Measurements from ENCODE around the gene NOCT.
"Not testable (repeated sequence)": the region's sequence is repeated elsewhere in the genome, so short reads cannot be mapped to it uniquely, and the experiment has no call there.

NOCT gene

DNA sequence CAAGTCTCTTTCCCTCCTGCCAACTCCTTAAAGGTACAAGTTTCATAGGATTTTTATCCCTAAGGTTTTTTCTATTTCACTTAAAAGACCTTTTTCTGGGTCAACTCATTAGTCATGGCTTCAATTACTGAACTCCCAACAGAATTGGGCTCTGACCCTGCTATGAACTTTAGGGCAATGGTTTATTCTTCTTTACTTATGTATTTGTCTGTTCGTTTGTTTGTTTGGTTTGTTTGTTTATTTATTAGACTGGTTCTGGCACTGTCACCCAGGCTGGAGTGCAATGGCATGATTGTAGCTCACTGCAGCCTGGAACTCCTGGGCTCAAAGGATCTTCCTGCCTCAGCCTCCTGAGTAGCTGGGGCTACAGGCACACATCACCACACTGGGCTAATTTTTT lies 5.9 kb upstream of the NOCT start:
- no peak for DNase-seq (ENCODE audit: low spot score)

GRCh38 chr4:139011225-139011950 lies 4.2 kb upstream of the NOCT start:
- no peak for DNase-seq (ENCODE audit: low spot score)

DNA sequence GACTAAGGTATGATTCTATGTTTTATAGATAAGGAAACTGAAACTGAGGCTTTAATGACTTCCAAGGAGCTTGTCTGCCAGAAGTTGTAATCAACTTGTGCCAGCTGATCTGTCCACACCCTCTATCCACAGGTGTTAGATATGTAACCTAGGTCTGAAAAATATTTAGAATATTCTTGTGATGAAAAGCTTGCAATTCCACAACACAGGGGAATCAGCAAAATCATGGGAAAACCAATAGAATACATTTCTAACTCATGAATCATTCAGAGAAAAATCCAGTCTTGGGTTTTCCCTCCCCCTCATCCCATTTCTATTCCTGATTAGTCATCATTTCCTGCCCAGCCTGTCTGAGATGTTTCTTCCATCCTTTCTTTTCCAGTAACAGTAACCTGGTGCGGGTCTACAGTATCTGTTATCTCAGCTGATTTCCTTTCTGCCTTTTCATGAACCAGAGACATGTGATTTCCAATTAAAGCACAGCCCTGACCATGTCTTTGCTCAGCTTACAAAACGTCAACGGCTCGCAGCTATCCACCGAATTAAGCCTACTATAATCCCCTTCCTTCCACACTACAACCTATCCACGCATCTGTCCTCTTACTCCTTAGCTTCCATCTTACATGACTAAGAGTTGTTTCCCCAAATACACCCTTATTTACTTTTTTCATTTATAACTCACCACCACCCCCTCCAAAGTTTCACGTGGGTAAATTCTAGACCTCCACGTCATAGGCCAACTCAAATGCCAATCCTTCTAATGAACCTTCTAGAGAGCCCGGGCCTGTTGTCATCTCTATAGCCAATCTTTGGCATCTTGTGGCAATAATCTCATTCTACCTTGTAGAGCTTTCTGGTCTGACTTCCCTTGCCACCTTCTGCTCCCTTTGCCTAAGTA lies 961 bp upstream of the NOCT start:
- DNase-seq (ENCODE audit: low spot score) = peak; percentile 35

GRCh38 chr4:139015948-139016471 lies 429 bp downstream of the NOCT start:
- peak; percentile 30 for DNase-seq (ENCODE audit: low spot score)

- DNase-seq (ENCODE audit: low spot score) = no peak
Observed at GRCh38 chr4:139017861-139018260, 2.3 kb downstream of the NOCT start.

- DNase-seq (ENCODE audit: low spot score) = no peak
Observed at GRCh38 chr4:139018501-139018900, 2.9 kb downstream of the NOCT start.

DNA sequence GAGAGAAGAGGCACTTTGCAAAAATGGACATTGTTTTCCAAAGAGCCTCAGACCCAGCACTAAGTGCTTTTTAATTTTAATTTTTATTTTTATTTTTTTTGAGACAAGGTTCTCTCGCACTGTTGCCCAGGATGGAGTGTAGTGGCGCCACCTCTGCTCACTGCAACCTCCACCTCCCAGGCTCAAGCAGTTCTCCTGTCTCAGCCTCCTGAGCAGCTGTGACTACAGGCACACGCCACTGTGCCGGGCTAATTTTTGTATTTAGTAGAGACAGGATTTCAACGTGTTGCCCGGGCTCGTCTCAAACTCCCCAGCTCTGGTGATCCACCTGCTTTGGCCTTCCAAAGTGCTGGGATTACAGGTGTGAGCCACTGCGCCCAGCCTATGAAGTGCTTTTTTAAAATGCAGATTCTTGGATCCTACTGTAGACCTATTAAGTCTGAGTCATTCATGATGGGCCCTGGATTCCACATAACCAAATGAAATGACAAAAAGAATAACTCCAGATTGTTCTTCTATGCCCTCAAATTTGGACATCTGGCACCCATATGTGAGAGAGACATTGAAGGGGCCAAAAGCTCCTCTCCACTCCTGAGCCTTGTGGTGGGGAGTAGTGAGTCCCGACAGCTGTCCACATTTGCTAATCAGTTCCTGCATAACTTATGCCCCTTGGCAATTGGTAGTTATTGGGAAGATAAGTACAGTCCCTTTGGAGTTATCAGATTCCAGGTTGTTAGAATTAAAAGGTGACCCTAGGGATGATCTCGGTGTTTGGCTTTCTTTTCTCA lies 3.6 kb downstream of the NOCT start:
- no peak for DNase-seq (ENCODE audit: low spot score)

GRCh38 chr4:139020384-139020783 lies 4.8 kb downstream of the NOCT start:
- DNase-seq (ENCODE audit: low spot score) = no peak

- not testable (repeated sequence) for DNase-seq (ENCODE audit: low spot score)
Observed at GRCh38 chr4:139021071-139021470, 5.5 kb downstream of the NOCT start.

DNA sequence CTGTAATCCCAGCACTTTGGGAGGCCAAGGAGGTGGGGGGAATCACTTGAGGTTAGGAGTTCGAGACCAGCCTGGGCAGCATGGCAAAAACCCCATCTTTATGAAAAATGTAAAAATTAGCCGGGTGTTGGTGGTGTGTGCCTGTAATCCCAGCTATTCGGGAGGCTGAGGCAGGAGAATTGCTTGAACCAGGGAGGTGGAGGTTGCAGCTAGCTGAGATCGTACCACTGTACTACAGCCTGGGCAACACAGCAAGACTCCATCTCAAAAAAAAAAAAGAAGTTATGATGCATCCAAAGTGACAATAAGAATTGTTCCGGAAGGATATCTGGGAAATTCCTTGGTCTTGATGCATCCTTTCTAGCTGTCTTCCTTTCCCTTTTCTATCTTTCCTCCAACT lies 7.3 kb downstream of the NOCT start:
- no peak for DNase-seq (ENCODE audit: low spot score)

DNA sequence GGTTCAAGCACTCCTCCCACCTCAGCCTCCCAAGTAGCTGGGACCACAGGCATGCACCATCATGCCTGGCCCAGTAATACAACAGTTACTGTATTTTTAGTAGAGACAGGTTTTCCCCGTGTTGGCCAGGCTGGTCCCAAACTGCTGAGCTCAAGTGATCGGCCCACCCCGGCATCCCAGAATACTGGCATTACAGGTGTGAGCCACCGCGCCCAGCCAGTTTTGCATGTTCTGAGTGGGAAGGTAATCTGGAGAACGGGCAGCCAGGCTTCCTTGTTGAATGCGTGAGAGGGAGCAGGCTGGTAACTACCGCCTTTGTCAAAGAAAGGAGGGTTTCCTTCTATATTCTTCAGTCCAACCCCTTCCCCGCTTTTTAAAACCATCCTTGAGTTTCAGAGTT lies 9.1 kb downstream of the NOCT start:
- DNase-seq (ENCODE audit: low spot score) = no peak

- DNase-seq (ENCODE audit: low spot score) = no peak
Observed at GRCh38 chr4:139025841-139026240, 10.3 kb downstream of the NOCT start.

- no peak for DNase-seq (ENCODE audit: low spot score)
Observed at GRCh38 chr4:139027776-139028175, 12.2 kb downstream of the NOCT start.

DNA sequence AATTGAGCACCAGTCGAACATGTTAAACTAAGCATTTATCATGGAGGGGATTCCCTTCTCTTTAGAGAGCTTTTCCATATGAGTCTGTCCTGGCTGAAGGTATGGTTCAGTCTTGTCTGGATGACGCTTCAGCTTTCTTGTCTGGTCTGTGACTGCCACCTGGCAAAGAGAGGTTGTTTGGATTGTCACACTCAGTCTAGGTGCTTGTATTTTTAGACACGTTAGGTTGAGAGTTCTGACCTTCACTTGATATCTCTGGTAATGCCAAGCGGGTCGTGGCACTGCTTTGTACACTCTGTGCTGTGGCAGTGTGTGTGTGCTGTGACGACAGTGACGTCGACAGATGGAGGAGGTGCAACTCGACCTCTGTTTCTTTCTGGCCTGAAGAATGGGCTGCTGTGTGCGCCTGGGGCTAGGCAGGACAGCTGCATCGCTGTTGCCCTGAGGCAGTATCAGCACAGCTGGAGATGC lies 12.6 kb downstream of the NOCT start:
- DNase-seq (ENCODE audit: low spot score) = no peak

GRCh38 chr4:139029866-139030363 lies 14.3 kb downstream of the NOCT start:
- not testable (repeated sequence) for DNase-seq (ENCODE audit: low spot score)

GRCh38 chr4:139030614-139031235 lies 15.1 kb downstream of the NOCT start:
- DNase-seq (ENCODE audit: low spot score) = peak; percentile 85

- no peak for DNase-seq (ENCODE audit: low spot score)
Observed at GRCh38 chr4:139035650-139036049, 20.1 kb downstream of the NOCT start.

DNA sequence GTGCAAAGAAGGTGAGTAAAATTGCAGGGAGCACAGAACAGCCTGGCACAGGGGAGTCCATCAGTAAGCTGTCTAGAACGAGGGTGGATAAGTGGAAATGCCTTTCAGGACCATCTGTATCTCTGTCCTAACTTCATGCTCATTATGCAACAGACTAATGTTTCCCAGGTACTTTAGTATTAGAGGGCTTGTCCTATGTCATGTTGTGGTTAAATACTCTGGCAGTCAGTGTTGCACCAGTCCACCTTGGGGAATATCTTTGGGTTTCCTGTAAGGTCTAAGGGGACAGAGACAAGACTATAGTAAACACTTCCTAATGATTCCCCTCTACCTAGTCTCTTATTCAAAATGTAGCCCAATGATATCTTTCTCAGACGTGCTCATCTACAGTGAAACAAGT lies 21.3 kb downstream of the NOCT start:
- no peak for DNase-seq (ENCODE audit: low spot score)

- no peak for DNase-seq (ENCODE audit: low spot score)
Observed at GRCh38 chr4:139038874-139039443, 23.4 kb downstream of the NOCT start.

DNA sequence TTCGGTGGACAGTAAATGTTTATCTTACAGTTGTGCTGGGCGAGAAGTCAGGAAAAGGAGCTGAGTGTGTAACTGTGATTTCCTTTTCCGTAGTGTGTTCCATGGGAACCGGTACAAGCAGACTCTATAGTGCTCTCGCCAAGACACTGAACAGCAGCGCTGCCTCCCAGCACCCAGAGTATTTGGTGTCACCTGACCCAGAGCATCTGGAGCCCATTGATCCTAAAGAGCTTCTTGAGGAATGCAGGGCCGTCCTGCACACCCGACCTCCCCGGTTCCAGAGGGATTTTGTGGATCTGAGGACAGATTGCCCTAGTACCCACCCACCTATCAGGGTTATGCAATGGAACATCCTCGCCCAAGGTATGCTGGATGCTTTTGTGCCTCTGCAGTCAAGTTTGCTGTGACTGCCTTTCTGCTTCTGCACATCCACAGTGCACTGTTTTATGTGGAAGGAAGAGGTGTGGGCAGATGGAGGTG lies 27.4 kb downstream of the NOCT start:
- DNase-seq (ENCODE audit: low spot score) = no peak

- DNase-seq (ENCODE audit: low spot score) = no peak
Observed at GRCh38 chr4:139044291-139044690, 28.7 kb downstream of the NOCT start.

All from CD4-positive, alpha-beta T cell treated with Interleukin-2 at 100 ng/mL for 4 hours (primary cell).